Trophoblast cell (in vitro differentiated cells and primary cell): Measurements from ENCODE around the gene DBF4.

ENCODE experiments used
- DNase-seq, 2 donors: peaks; one replicate each; pipeline ENCODE4 v3.0.0-alpha.2; 2016
- H2AFZ ChIP-seq: 2 replicates; pipeline ENCODE4 v1.6.1; 2013; ENCODE audit warnings: low read length, moderate library complexity, mild to moderate bottlenecking; ENCODE audit not compliant: insufficient read depth, poor library complexity
- H2AK5ac ChIP-seq: 2 replicates; pipeline ENCODE4 v1.6.1; 2013; ENCODE audit warnings: mild to moderate bottlenecking, low read length
- H2BK120ac ChIP-seq: 2 replicates; pipeline ENCODE4 v1.6.1; 2013; ENCODE audit warnings: low read length, mild to moderate bottlenecking, moderate library complexity; ENCODE audit not compliant: insufficient read depth, poor library complexity
- H2BK12ac ChIP-seq: 2 replicates; pipeline ENCODE4 v1.6.1; 2013; ENCODE audit warnings: mild to moderate bottlenecking, low read length, moderate library complexity
- H2BK5ac ChIP-seq: 2 replicates; pipeline ENCODE4 v1.6.1; 2013; ENCODE audit warnings: low read length, low read depth, moderate library complexity, mild to moderate bottlenecking; ENCODE audit not compliant: poor library complexity
- H3K14ac ChIP-seq: 2 replicates; pipeline ENCODE4 v1.6.1; 2013; ENCODE audit warnings: mild to moderate bottlenecking, low read length
- H3K18ac ChIP-seq: 2 replicates; pipeline ENCODE4 v1.6.1; 2013; ENCODE audit warnings: mild to moderate bottlenecking, low read length
- H3K23ac ChIP-seq: 2 replicates; pipeline ENCODE4 v1.6.1; 2013; ENCODE audit warnings: low read length
- H3K27ac ChIP-seq: 2 replicates; pipeline ENCODE4 v1.5.1; 2013; ENCODE audit warnings: low read depth, mild to moderate bottlenecking, inconsistent platforms, low read length, moderate library complexity
- H3K27me3 ChIP-seq: 2 replicates; pipeline ENCODE4 v1.6.1; 2013; ENCODE audit warnings: inconsistent platforms, mild to moderate bottlenecking, low read length, moderate library complexity; ENCODE audit not compliant: insufficient read depth
- H3K36me3 ChIP-seq, 2 experiments: 1 replicate in 1 of 2; 2 replicates in 1 of 2; pipeline ENCODE4 v1.6.1; 2013; ENCODE audit warnings: low read length in 2 of 2, mild to moderate bottlenecking in 2 of 2, moderate library complexity in 1 of 2; ENCODE audit not compliant: insufficient read depth in 2 of 2, control insufficient read depth in 1 of 2
- H3K4ac ChIP-seq: 2 replicates; pipeline ENCODE4 v1.6.1; 2013; ENCODE audit warnings: low read depth, mild to moderate bottlenecking, low read length, moderate library complexity
- H3K4me1 ChIP-seq, 2 experiments: 1 replicate in 1 of 2; 2 replicates in 1 of 2; pipeline ENCODE4 v1.6.1; 2013; ENCODE audit warnings: low read length in 2 of 2, mild to moderate bottlenecking in 2 of 2, moderate library complexity in 1 of 2; ENCODE audit not compliant: insufficient read depth in 2 of 2, control insufficient read depth in 1 of 2
- H3K4me2 ChIP-seq: 2 replicates; pipeline ENCODE4 v1.6.1; 2013; ENCODE audit warnings: inconsistent platforms, mild to moderate bottlenecking, low read length, moderate library complexity
- H3K4me3 ChIP-seq: 2 replicates; pipeline ENCODE4 v1.5.1; 2013; ENCODE audit warnings: mild to moderate bottlenecking, low read depth, low read length, inconsistent platforms
- H3K79me1 ChIP-seq: one replicate; pipeline ENCODE4 v1.6.1; 2013; ENCODE audit warnings: low read length
- H3K79me2 ChIP-seq: 2 replicates; pipeline ENCODE4 v1.6.1; 2013; ENCODE audit warnings: low read length, mild to moderate bottlenecking; ENCODE audit not compliant: control insufficient read depth, insufficient read depth, poor library complexity
- H3K9ac ChIP-seq: 2 replicates; pipeline ENCODE4 v1.6.1; 2013; ENCODE audit warnings: mild to moderate bottlenecking, low read length
- H3K9me3 ChIP-seq: 2 replicates; pipeline ENCODE4 v1.6.1; 2013; ENCODE audit warnings: low read depth, mild to moderate bottlenecking, control low read depth, inconsistent platforms, low read length; ENCODE audit not compliant: insufficient read depth
- H4K12ac ChIP-seq: 2 replicates; pipeline ENCODE4 v1.6.1; 2013; ENCODE audit warnings: low read depth, mild to moderate bottlenecking, low read length, moderate library complexity
- H4K8ac ChIP-seq: 2 replicates; pipeline ENCODE4 v1.6.1; 2013; ENCODE audit warnings: low read depth, mild to moderate bottlenecking, low read length, moderate library complexity
- H4K91ac ChIP-seq: one replicate; pipeline ENCODE4 v1.6.1; 2013; ENCODE audit warnings: low read depth, mild to moderate bottlenecking, low read length, moderate library complexity
- WGBS: extraction: QIAGEN DNeasy Blood & Tissue Kit; methylation state at CpG from one replicate; pipeline ENCODE4 v1.1.7; 2013; ENCODE audit warnings: missing lambda C conversion rate; ENCODE audit not compliant: insufficient read length, insufficient coverage; ENCODE audit errors: extremely low coverage; 5-methylcytosine and 5-hydroxymethylcytosine counted together

DBF4 gene

GRCh38 chr7:87933605-87933952, 57.3 kb downstream of the DBF4 start:
- H2BK12ac ChIP-seq = no peak overlapping the region
- H3K9me3 ChIP-seq = no peaks in the 10 kb centered on the region
- H2AFZ ChIP-seq = no peak overlapping the region
- H3K14ac ChIP-seq = no peak overlapping the region
- no peak overlapping the region for H3K4ac ChIP-seq
- no peak overlapping the region for H3K27ac ChIP-seq
- H3K4me3 ChIP-seq = peak overlapping the region; percentile 82
- no peak for DNase-seq
- H3K18ac ChIP-seq = no peak overlapping the region
- no peak overlapping the region for H4K91ac ChIP-seq
- H3K27me3 ChIP-seq = peaks cover 3% of the 10 kb centered on the region
- H4K12ac ChIP-seq = no peak overlapping the region
- no peak overlapping the region for H3K23ac ChIP-seq
- H2BK5ac ChIP-seq = no peak overlapping the region
- peaks cover 3 to 8% of the 10 kb centered on the region in 2 experiments for H3K4me1 ChIP-seq
- no CpG with 5 or more reads among the region's 9 CpGs for WGBS
- peaks cover 3% of the 10 kb centered on the region for H3K79me1 ChIP-seq
- no peak overlapping the region for H2BK120ac ChIP-seq
- no peaks in the 10 kb centered on the region for H3K36me3 ChIP-seq
- H3K9ac ChIP-seq = no peak overlapping the region
- H3K4me2 ChIP-seq = peak overlapping the region; percentile 78
- H3K79me2 ChIP-seq = no peaks in the 10 kb centered on the region
- no peak overlapping the region for H2AK5ac ChIP-seq
- no peak overlapping the region for H4K8ac ChIP-seq

GRCh38 chr7:87933953-87934698, 57.8 kb downstream of the DBF4 start, which contains the start of gene ADAM22:
Gene ADAM22 (plus strand): TSS chr7:87934251. CDS start chr7:87934466, 215 bp downstream.
- peak in 1 of 2 donors; percentile 51 for DNase-seq
- peak within 1 kb of the TSS; percentile 70 for H2BK120ac ChIP-seq
- no CpG with 5 or more reads among the region's 70 CpGs for WGBS
- H2BK12ac ChIP-seq = no peak within 1 kb of the TSS
- no peak within 1 kb of the TSS for H3K9ac ChIP-seq
- peak within 1 kb of the TSS; percentile 65 for H3K14ac ChIP-seq
- no peak within 1 kb of the TSS for H3K27ac ChIP-seq
- H3K79me1 ChIP-seq = peaks cover 3% of the 10 kb centered on the region
- H2BK5ac ChIP-seq = peak within 1 kb of the TSS; percentile 23
- H3K4ac ChIP-seq = no peak within 1 kb of the TSS
- H3K23ac ChIP-seq = no peak within 1 kb of the TSS
- H3K4me1 ChIP-seq = peaks cover 3 to 10% of the 10 kb centered on the region in 2 experiments
- peak within 1 kb of the TSS; percentile 82 for H4K8ac ChIP-seq
- peak within 1 kb of the TSS; percentile 61 for H3K18ac ChIP-seq
- peaks cover 3% of the 10 kb centered on the region for H3K27me3 ChIP-seq
- peak within 1 kb of the TSS; percentile 51 for H4K91ac ChIP-seq
- H2AFZ ChIP-seq = peak within 1 kb of the TSS; percentile 87
- peak within 1 kb of the TSS; percentile 78 for H3K4me2 ChIP-seq
- H2AK5ac ChIP-seq = no peak within 1 kb of the TSS
- peak within 1 kb of the TSS; percentile 49 for H4K12ac ChIP-seq
- no peaks in the 10 kb centered on the region for H3K36me3 ChIP-seq
- no peaks in the 10 kb centered on the region for H3K9me3 ChIP-seq
- H3K79me2 ChIP-seq = no peaks in the 10 kb centered on the region
- H3K4me3 ChIP-seq = peak within 1 kb of the TSS; percentile 82

GRCh38 chr7:87934699-87935383, 58.5 kb downstream of the DBF4 start:
- H3K4me3 ChIP-seq = peak overlapping the region; percentile 82
- no peak overlapping the region for H4K12ac ChIP-seq
- peaks cover 3% of the 10 kb centered on the region for H3K27me3 ChIP-seq
- no peak overlapping the region for H4K8ac ChIP-seq
- H3K9me3 ChIP-seq = no peaks in the 10 kb centered on the region
- H2BK12ac ChIP-seq = no peak overlapping the region
- no peak overlapping the region for H3K18ac ChIP-seq
- H2AK5ac ChIP-seq = no peak overlapping the region
- H3K27ac ChIP-seq = no peak overlapping the region
- no peaks in the 10 kb centered on the region for H3K36me3 ChIP-seq
- no peak overlapping the region for H2BK5ac ChIP-seq
- no peak overlapping the region for H3K9ac ChIP-seq
- no peak overlapping the region for H3K23ac ChIP-seq
- WGBS = no CpG with 5 or more reads among the region's 47 CpGs
- no peak for DNase-seq
- H2AFZ ChIP-seq = no peak overlapping the region
- H3K14ac ChIP-seq = no peak overlapping the region
- no peak overlapping the region for H3K4ac ChIP-seq
- H3K4me1 ChIP-seq = peaks cover 3 to 10% of the 10 kb centered on the region in 2 experiments
- no peaks in the 10 kb centered on the region for H3K79me2 ChIP-seq
- no peak overlapping the region for H2BK120ac ChIP-seq
- H4K91ac ChIP-seq = no peak overlapping the region
- H3K4me2 ChIP-seq = peak overlapping the region; percentile 78
- H3K79me1 ChIP-seq = peaks cover 3% of the 10 kb centered on the region

- peaks cover 3 to 10% of the 10 kb centered on the region in 2 experiments for H3K4me1 ChIP-seq
- H3K27ac ChIP-seq = no peak overlapping the region
- peak overlapping the region; percentile 78 for H3K4me2 ChIP-seq
- no peak overlapping the region for H2BK5ac ChIP-seq
- H3K27me3 ChIP-seq = peaks cover 3% of the 10 kb centered on the region
- H3K36me3 ChIP-seq = no peaks in the 10 kb centered on the region
- H3K4me3 ChIP-seq = no peak overlapping the region
- H4K8ac ChIP-seq = no peak overlapping the region
- no CpG with 5 or more reads among the region's 8 CpGs for WGBS
- no peaks in the 10 kb centered on the region for H3K9me3 ChIP-seq
- no peak overlapping the region for H2BK120ac ChIP-seq
- no peak overlapping the region for H3K18ac ChIP-seq
- no peak overlapping the region for H3K14ac ChIP-seq
- H4K12ac ChIP-seq = no peak overlapping the region
- no peak overlapping the region for H3K4ac ChIP-seq
- no peak for DNase-seq
- H3K79me1 ChIP-seq = peaks cover 3% of the 10 kb centered on the region
- no peak overlapping the region for H2AK5ac ChIP-seq
- no peak overlapping the region for H2AFZ ChIP-seq
- H2BK12ac ChIP-seq = no peak overlapping the region
- no peak overlapping the region for H3K9ac ChIP-seq
- H3K79me2 ChIP-seq = no peaks in the 10 kb centered on the region
- H4K91ac ChIP-seq = no peak overlapping the region
- H3K23ac ChIP-seq = no peak overlapping the region
Observed at GRCh38 chr7:87935384-87935706, 59.1 kb downstream of the DBF4 start.
